LNCaP clone FGC (cell line): ENCODE measurements around the gene SMARCA1.

ENCODE experiments used
- DNase-seq: peaks from one replicate; pipeline ENCODE4 v3.0.0-alpha.2; 2011; ENCODE audit warnings: low read depth
- H3K4me3 ChIP-seq: 2 replicates; pipeline ENCODE4 v1.5.1; 2011; ENCODE audit warnings: mild to moderate bottlenecking, low read depth, low read length, control low read depth
- TF ChIP-seq, protein P1 (sequence below): IDR thresholded peaks from 2 replicates; pipeline ENCODE4 v1.5.1; 2012; ENCODE audit warnings: mild to moderate bottlenecking; ENCODE audit not compliant: control insufficient read depth, insufficient read depth; ENCODE audit errors: extremely low read depth

SMARCA1 gene

DNA sequence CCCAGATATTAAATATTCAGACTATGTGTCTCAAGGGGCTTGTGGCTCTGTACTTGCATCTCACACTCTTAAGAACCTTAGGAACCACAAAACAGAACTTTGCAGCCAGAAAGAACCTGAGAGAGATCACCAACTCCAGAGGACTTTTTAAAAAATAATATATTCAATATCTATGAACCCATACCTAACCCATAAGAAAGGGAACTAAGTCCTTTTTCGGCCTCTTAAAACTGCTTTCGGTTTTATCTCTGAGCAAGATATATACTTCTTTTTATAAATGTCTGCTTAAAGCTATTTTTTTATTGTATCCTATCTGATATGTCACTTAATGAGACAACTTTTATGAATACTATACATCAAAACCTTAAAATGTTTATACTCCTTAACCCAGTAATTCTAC, 10.9 kb downstream of the SMARCA1 start:
- H3K4me3 ChIP-seq: no peak overlapping the region
- TF ChIP-seq, protein P1, sequence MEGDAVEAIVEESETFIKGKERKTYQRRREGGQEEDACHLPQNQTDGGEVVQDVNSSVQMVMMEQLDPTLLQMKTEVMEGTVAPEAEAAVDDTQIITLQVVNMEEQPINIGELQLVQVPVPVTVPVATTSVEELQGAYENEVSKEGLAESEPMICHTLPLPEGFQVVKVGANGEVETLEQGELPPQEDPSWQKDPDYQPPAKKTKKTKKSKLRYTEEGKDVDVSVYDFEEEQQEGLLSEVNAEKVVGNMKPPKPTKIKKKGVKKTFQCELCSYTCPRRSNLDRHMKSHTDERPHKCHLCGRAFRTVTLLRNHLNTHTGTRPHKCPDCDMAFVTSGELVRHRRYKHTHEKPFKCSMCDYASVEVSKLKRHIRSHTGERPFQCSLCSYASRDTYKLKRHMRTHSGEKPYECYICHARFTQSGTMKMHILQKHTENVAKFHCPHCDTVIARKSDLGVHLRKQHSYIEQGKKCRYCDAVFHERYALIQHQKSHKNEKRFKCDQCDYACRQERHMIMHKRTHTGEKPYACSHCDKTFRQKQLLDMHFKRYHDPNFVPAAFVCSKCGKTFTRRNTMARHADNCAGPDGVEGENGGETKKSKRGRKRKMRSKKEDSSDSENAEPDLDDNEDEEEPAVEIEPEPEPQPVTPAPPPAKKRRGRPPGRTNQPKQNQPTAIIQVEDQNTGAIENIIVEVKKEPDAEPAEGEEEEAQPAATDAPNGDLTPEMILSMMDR: no peak
- DNase-seq: no peak

DNA sequence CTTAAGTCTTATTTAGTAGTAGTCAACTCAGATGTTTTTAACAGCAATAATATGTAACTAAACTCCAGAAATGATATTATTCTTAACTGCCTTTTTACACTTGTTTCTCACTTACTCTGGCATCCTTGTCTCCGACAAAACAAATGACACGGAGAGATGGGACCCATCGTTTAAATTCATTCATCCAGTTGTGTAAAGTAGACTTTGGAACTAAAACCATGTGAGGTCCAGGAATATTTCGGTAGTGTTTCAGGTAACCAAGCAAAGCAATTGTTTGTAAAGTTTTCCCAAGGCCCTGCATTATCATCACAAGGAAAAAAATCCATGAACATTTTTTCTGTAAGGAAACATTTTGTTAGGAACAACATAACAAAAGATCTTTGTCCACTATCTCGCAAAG, 11.6 kb downstream of the SMARCA1 start:
- no peak for DNase-seq
- TF ChIP-seq, protein P1: no peak

DNA sequence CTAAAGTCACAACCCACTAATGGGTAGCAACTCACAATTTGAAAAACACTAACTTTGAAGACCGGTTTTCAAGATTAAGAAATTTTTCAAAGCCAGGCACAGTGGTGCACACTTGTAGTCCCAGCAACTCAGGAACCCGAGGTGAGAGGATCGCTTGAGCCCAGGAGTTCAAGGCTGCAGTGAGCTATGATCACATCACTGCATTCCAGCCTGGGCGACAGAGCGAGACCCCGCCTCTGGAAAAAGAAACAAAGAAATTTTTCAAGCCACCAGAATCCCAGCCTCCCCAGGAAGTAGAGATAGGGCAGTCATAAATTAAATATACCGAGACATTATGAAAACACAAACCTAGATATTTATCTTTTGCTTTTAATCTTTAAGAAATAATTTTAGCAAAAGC, 13.0 kb downstream of the SMARCA1 start:
- no peak for DNase-seq
- no peak overlapping the region for H3K4me3 ChIP-seq
- TF ChIP-seq, protein P1: no peak

More for the DNA sequence above, 11.6 kb downstream of the SMARCA1 start:
- H3K4me3 ChIP-seq: no peak overlapping the region

DNA sequence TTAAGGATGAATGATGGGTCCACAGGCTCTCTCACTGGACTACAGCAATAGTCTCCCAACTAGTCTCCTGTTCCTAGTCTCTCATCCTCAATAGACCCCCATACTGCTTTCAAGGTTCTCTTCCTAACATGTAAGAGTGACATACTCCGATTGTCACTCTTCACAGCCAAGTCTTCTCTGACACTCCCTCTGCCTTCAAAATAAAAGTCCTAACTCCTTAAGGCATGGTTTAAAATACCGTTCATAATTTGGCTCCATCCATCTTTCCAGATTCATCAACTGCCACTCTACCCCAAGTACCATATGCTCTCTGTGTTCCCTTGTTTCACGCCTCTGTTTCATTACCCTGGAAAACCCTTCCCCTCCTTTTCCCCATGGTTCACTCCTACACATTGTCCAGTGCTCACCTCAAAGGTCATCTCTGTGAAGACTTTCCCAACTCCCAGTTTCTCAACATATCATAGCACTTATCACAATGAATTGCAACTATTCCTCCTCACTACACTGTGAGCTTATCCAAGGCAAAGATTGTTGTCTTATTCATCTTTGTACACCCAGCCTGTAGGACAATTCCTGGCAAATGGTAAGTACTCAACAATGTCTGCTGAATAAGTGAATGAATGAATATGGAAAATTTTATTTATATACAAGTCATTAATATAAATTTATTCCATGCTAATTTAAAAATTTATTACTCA, 26.0 kb downstream of the SMARCA1 start:
- no peak for DNase-seq
- TF ChIP-seq, protein P1: no peak
- H3K4me3 ChIP-seq: no peak overlapping the region

DNA sequence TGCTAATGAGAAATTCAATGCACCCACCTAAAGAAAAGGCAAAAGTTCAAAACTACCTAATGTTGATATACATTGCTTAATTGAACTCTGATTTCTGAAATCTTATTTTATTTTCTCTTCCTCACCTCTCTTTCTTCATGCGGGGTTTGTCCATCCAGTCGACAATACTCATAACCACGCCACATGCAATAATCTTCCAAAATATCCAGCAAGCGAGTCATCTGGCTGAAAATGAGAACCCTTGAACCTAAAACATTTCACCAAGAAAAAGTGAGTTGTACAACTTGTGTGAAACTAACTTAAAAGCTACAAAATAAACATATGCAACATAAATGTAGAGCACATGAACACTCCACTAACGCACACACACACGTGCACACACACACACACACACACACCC, 26.7 kb downstream of the SMARCA1 start:
- H3K4me3 ChIP-seq: no peak overlapping the region
- DNase-seq: no peak

DNA sequence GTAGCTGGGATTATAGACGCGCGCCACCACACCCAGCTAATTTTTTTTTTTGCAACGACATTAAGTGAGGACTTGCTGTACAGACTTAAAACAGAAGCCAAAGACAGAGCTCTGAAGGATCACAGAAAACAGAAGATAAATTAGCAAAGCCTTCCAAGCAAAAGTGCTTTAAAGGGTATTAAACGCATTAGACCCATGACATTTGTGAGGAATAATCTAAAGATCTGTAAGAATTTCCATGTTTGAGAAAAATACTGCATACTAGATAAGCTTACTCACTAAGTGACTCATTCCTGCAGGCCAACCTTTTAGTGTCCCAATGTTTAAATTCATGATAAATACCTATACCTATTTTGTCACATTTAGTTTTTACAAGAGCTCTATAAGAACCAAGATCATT, 27.4 kb downstream of the SMARCA1 start:
- no peak for DNase-seq
- no peak overlapping the region for H3K4me3 ChIP-seq
- TF ChIP-seq, protein P1: no peak

More for the DNA sequence above, 26.7 kb downstream of the SMARCA1 start:
- TF ChIP-seq, protein P1: no peak

DNA sequence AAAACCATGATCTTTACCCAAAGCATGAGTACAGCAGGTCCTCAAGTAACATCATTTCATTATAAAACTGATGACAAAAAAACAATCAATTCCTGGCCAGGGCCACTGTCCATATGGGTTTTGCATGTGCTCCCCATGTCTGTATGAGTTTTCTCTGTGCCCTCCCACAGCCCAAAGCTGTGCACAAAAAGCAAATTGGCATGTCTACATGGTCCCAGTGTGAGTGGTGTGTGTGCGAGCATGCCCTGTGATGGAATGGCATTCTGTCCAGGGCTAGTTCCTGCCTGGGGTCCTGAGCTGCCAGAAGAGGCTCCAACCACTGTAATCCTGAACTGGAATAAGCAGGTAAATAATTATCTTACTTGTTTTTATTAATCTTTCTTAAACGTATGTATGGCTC, 28.4 kb downstream of the SMARCA1 start:
- no peak for DNase-seq
- TF ChIP-seq, protein P1: no peak
- H3K4me3 ChIP-seq: no peak overlapping the region
